ENCODE results near the gene PRRT1B. TPM values are rescaled to one million over a fixed set of nuclear protein-coding genes. Genes with fewer than 3 reads are reported as not detected.

Gene PRRT1B
- total RNA-seq, 6 experiments from 2014 or later = 0.25 to 7.3 (median 2.4) TPM

- Histone ChIP-seq H3K36me3 (peaks cover 0 to 52% (median 31%) of the 10 kb centered on the region in 4 donors), H3K4me3 (no peak overlapping the region), H3K27ac (peak overlapping the region in 1 of 3 donors; percentile 86), H3K27me3 (no peaks in the 10 kb centered on the region), H3K9me3 (no peaks in the 10 kb centered on the region), H3K4me1 (peaks cover 0 to 12% (median 7%) of the 10 kb centered on the region in 4 donors)
- 82% methylated on average over 2 of the region's 35 CpGs for WGBS (ENCODE audit: insufficient coverage, low coverage, low lambda C conversion rate, missing lambda C conversion rate)
- TF ChIP-seq POLR2A (IDR thresholded peaks at IDR 0.05) (no peak), CTCF (IDR thresholded peaks at IDR 0.05) (no peak)
- intact Hi-C loops (cut with DNase I) = no loop called here
- peak in 1 of 3 donors; percentile 49 for DNase-seq
- ATAC-seq = no peak
Observed at GRCh38 chr9:131528886-131529505, 16.3 kb upstream of the PRRT1B start.

GRCh38 chr9:131529597-131530545 lies 15.5 kb upstream of the PRRT1B start:
- Histone ChIP-seq H3K27ac (peak overlapping the region; percentile 70 to 86 (median 70)), H3K9me3 (no peaks in the 10 kb centered on the region), H3K4me1 (peaks cover 0 to 19% (median 7%) of the 10 kb centered on the region in 4 donors), H3K27me3 (no peaks in the 10 kb centered on the region), H3K36me3 (peaks cover 0 to 43% (median 25%) of the 10 kb centered on the region in 4 donors), H3K4me3 (peak overlapping the region; percentile 97 to 100 (median 99))
- 29% methylated on average over 3 of the region's 24 CpGs for WGBS (ENCODE audit: insufficient coverage, low coverage, low lambda C conversion rate, missing lambda C conversion rate)
- intact Hi-C loops (cut with DNase I) = no loop called here
- peak; percentile 9 for TF ChIP-seq POLR2A (IDR thresholded peaks at IDR 0.05)
- no peak for TF ChIP-seq CTCF (IDR thresholded peaks at IDR 0.05)
- ATAC-seq (peak; percentile 67 to 76 (median 70)), DNase-seq (peak; percentile 67 to 87 (median 85))

GRCh38 chr9:131530546-131530919 lies 14.8 kb upstream of the PRRT1B start:
- TF ChIP-seq CTCF (IDR thresholded peaks at IDR 0.05) (peak in 1 of 4 donors; percentile 16), POLR2A (IDR thresholded peaks at IDR 0.05) (no peak)
- Histone ChIP-seq H3K36me3 (peaks cover 0 to 37% (median 22%) of the 10 kb centered on the region in 4 donors), H3K27me3 (no peaks in the 10 kb centered on the region), H3K9me3 (no peaks in the 10 kb centered on the region), H3K4me1 (peaks cover 0 to 19% (median 7%) of the 10 kb centered on the region in 4 donors), H3K27ac (peak overlapping the region; percentile 70 to 86 (median 70)), H3K4me3 (peak overlapping the region; percentile 97 to 100 (median 99))
- WGBS (ENCODE audit: insufficient coverage, low coverage, low lambda C conversion rate, missing lambda C conversion rate) = no CpG with 5 or more reads among the region's 29 CpGs
- intact Hi-C loops (cut with DNase I) = no loop called here
- peak; percentile 19 to 45 (median 28) for ATAC-seq
- peak in 2 of 3 donors; percentile 47 to 69 for DNase-seq

GRCh38 chr9:131530920-131531832 lies 14.1 kb upstream of the PRRT1B start, which contains the start of gene UCK1:
Gene UCK1, minus strand, starts transcription at chr9:131531263. Its CDS starts 89 bp downstream, at chr9:131531174.
- Histone ChIP-seq H3K4me1 (peaks cover 0 to 19% (median 7%) of the 10 kb centered on the region in 4 donors), H3K27ac (peak within 1 kb of the TSS; percentile 70 to 86 (median 70)), H3K9me3 (no peaks in the 10 kb centered on the region), H3K27me3 (no peaks in the 10 kb centered on the region), H3K4me3 (peak within 1 kb of the TSS; percentile 97 to 100 (median 99)), H3K36me3 (peaks cover 0 to 30% (median 19%) of the 10 kb centered on the region in 4 donors)
- DNase-seq (peak; percentile 81 to 85 (median 85)), ATAC-seq (peak; percentile 88 to 91 (median 90))
- WGBS (ENCODE audit: insufficient coverage, low coverage, low lambda C conversion rate, missing lambda C conversion rate) = 4% methylated on average over 9 of the region's 103 CpGs
- TF ChIP-seq POLR2A (IDR thresholded peaks at IDR 0.05) = peak; percentile 79
- no peak for TF ChIP-seq CTCF (IDR thresholded peaks at IDR 0.05)
- intact Hi-C loops (cut with DNase I) = no loop called here

Measured in right lobe of liver (tissue), 6 donors.